ENCODE data around the gene DUOX1.

DNA sequence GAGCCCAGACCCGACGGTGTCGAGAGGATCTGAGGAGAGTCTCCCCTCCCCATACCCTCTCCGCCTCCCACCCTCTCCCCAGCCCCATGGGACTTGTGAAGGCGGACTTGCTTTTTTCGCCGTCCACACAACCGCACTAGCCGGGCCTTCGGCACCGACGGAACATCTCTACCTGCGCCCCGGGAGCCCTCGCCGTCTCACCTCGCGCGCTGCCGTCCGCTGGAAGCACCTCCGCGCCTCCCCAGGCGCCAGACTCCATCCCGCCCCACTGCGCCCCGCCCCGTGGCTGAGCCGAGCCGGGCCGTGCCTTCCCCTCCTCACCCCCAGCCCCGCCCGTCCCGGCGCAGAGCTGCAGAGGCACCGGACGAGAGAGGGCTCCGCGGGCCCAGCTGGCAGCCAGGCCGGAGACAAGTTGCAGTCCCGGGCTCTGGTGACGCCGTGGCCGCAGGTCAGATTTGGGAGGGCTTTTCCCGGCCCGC is at the start of gene DUOX1, which contains the start of gene DUOXA1:
- TF ChIP-seq POLR2AphosphoS5 (IDR thresholded peaks at IDR 0.05): no peak
- TF ChIP-seq, protein P1, sequence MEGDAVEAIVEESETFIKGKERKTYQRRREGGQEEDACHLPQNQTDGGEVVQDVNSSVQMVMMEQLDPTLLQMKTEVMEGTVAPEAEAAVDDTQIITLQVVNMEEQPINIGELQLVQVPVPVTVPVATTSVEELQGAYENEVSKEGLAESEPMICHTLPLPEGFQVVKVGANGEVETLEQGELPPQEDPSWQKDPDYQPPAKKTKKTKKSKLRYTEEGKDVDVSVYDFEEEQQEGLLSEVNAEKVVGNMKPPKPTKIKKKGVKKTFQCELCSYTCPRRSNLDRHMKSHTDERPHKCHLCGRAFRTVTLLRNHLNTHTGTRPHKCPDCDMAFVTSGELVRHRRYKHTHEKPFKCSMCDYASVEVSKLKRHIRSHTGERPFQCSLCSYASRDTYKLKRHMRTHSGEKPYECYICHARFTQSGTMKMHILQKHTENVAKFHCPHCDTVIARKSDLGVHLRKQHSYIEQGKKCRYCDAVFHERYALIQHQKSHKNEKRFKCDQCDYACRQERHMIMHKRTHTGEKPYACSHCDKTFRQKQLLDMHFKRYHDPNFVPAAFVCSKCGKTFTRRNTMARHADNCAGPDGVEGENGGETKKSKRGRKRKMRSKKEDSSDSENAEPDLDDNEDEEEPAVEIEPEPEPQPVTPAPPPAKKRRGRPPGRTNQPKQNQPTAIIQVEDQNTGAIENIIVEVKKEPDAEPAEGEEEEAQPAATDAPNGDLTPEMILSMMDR (IDR thresholded peaks at IDR 0.05): no peak
